Measurements from ENCODE around the gene MESD. TPM values are rescaled to one million over a fixed set of nuclear protein-coding genes. Genes with fewer than 3 reads are reported as not detected.

The MESD gene
- 10 to 100 TPM; 28.0 to 33.9 TPM for total RNA-seq

GRCh38 chr15:80989518-80990478, at the start of gene MESD:
TSS of gene MESD (minus strand) at chr15:80989819. CDS start at chr15:80989791, 28 bp downstream.
- TF ChIP-seq POLR2AphosphoS5 (IDR thresholded peaks at IDR 0.05) (peak; percentile 93), CTCF (IDR thresholded peaks at IDR 0.05) (peak in 1 of 4 experiments; percentile 3), POLR2A (IDR thresholded peaks at IDR 0.05) (peak; percentile 89)
- no peaks in the 10 kb centered on the region for H3K36me3 ChIP-seq
- peak within 1 kb of the TSS; percentile 72 to 89 for H3K4me3 ChIP-seq
- H3K9me3 ChIP-seq = no peaks in the 10 kb centered on the region
- no peaks in the 10 kb centered on the region for H3K4me1 ChIP-seq (replicated peaks)
- peak within 1 kb of the TSS; percentile 80 to 82 for H3K27ac ChIP-seq
- under 1% methylated on average over 63 of the region's 63 CpGs for WGBS
- no peaks in the 10 kb centered on the region for H3K27me3 ChIP-seq (replicated peaks; ENCODE audit: insufficient read depth)
- intact Hi-C loops (cut with DNase I) = loop anchor here (10.0 kb wide), 1 partner anchor 295 kb away; the partner anchor contains the start of gene ABHD17C
- DNase-seq (ENCODE audit: low spot score) = peak; percentile 97

- DNase-seq (ENCODE audit: low spot score) = peak; percentile 12
Observed at GRCh38 chr15:81038975-81039607, 49.5 kb upstream of the MESD start.

GRCh38 chr15:81037952-81038743, 48.5 kb upstream of the MESD start:
- WGBS = 92% methylated on average over 14 of the region's 14 CpGs
- H3K36me3 ChIP-seq = no peaks in the 10 kb centered on the region
- no peaks in the 10 kb centered on the region for H3K4me1 ChIP-seq (replicated peaks)
- no peak overlapping the region for H3K27ac ChIP-seq
- no peaks in the 10 kb centered on the region for H3K9me3 ChIP-seq
- no peak for TF ChIP-seq CTCF (IDR thresholded peaks at IDR 0.05)
- TF ChIP-seq POLR2AphosphoS5 (IDR thresholded peaks at IDR 0.05) = no peak
- no peak for TF ChIP-seq POLR2A (IDR thresholded peaks at IDR 0.05)
- DNase-seq (ENCODE audit: low spot score) = no peak
- no peaks in the 10 kb centered on the region for H3K27me3 ChIP-seq (replicated peaks; ENCODE audit: insufficient read depth)
- intact Hi-C loops (cut with DNase I) = no loop called here
- no peak overlapping the region for H3K4me3 ChIP-seq

More at GRCh38 chr15:81038975-81039607, 49.5 kb upstream of the MESD start:
- Histone ChIP-seq H3K27me3 (replicated peaks; ENCODE audit: insufficient read depth) (no peaks in the 10 kb centered on the region), H3K4me1 (replicated peaks) (no peaks in the 10 kb centered on the region), H3K4me3 (no peak overlapping the region), H3K27ac (no peak overlapping the region), H3K36me3 (no peaks in the 10 kb centered on the region), H3K9me3 (no peaks in the 10 kb centered on the region)
- WGBS = 33% methylated on average over 4 of the region's 4 CpGs
- intact Hi-C loops (cut with DNase I) = no loop called here
- TF ChIP-seq POLR2A (IDR thresholded peaks at IDR 0.05) (no peak), POLR2AphosphoS5 (IDR thresholded peaks at IDR 0.05) (no peak), CTCF (IDR thresholded peaks at IDR 0.05) (no peak)

GRCh38 chr15:81033508-81033907, 43.9 kb upstream of the MESD start:
- TF ChIP-seq POLR2AphosphoS5 (IDR thresholded peaks at IDR 0.05) (no peak), CTCF (IDR thresholded peaks at IDR 0.05) (no peak), POLR2A (IDR thresholded peaks at IDR 0.05) (no peak)
- H3K9me3 ChIP-seq = no peaks in the 10 kb centered on the region
- peak overlapping the region; percentile 8 to 44 for H3K27ac ChIP-seq
- intact Hi-C loops (cut with DNase I) = no loop called here
- DNase-seq (ENCODE audit: low spot score) = no peak
- WGBS = 11% methylated on average over 2 of the region's 2 CpGs
- H3K4me1 ChIP-seq (replicated peaks) = no peaks in the 10 kb centered on the region
- no peaks in the 10 kb centered on the region for H3K27me3 ChIP-seq (replicated peaks; ENCODE audit: insufficient read depth)
- H3K36me3 ChIP-seq = no peaks in the 10 kb centered on the region
- no peak overlapping the region for H3K4me3 ChIP-seq
